HG03354 (cell line): ENCODE measurements around the gene ANKRD55.
"Not testable (repeated sequence)": the region's sequence is repeated elsewhere in the genome, so short reads cannot be mapped to it uniquely, and the experiment has no call there.

Experiments
- ATAC-seq: cut with Tn5 transposase; IDR thresholded peaks from one replicate; pipeline ENCODE4 v1.9.1; 2021; ENCODE audit warnings: mild to moderate bottlenecking; ENCODE audit not compliant: unreplicated experiment, poor library complexity, severe bottlenecking

ANKRD55 gene

GRCh38 chr5:56233230-56233629, at the start of gene ANKRD55:
ANKRD55 (minus strand) TSS chr5:56233330; CDS start chr5:56232913, 417 bp downstream.
- ATAC-seq, result no peak

- no peak for ATAC-seq
These were observed 49.1 kb upstream of the ANKRD55 start for GRCh38 chr5:56282216-56282615.

- no peak for ATAC-seq
These were observed 48.5 kb upstream of the ANKRD55 start for GRCh38 chr5:56281489-56282165.

GRCh38 chr5:56279979-56280378, 46.8 kb upstream of the ANKRD55 start:
- ATAC-seq, result no peak

GRCh38 chr5:56279291-56279690, 46.2 kb upstream of the ANKRD55 start:
- no peak for ATAC-seq

- no peak for ATAC-seq
These were observed 45.2 kb upstream of the ANKRD55 start for GRCh38 chr5:56278335-56278753.

- ATAC-seq, result no peak
These were observed 44.4 kb upstream of the ANKRD55 start for GRCh38 chr5:56277573-56277972.

- no peak for ATAC-seq
These were observed 40.3 kb upstream of the ANKRD55 start for GRCh38 chr5:56273376-56273955.

GRCh38 chr5:56272765-56273164, 39.6 kb upstream of the ANKRD55 start:
- no peak for ATAC-seq

GRCh38 chr5:56270568-56271392, 37.6 kb upstream of the ANKRD55 start:
- ATAC-seq, result peak; percentile 93

GRCh38 chr5:56270058-56270457, 36.9 kb upstream of the ANKRD55 start:
- ATAC-seq, result peak; percentile 6

- peak; percentile 62 for ATAC-seq
These were observed 36.2 kb upstream of the ANKRD55 start for GRCh38 chr5:56269216-56269927.

- ATAC-seq, result not testable (repeated sequence)
These were observed 35.6 kb upstream of the ANKRD55 start for GRCh38 chr5:56268707-56269106.

- ATAC-seq, result no peak
These were observed 34.7 kb upstream of the ANKRD55 start for GRCh38 chr5:56267856-56268255.

GRCh38 chr5:56264417-56265025, 31.4 kb upstream of the ANKRD55 start:
- ATAC-seq, result no peak

- no peak for ATAC-seq
These were observed 29.1 kb upstream of the ANKRD55 start for GRCh38 chr5:56262279-56262678.

GRCh38 chr5:56259002-56259511, 25.9 kb upstream of the ANKRD55 start:
- ATAC-seq, result no peak

- not testable (repeated sequence) for ATAC-seq
These were observed 24.8 kb upstream of the ANKRD55 start for GRCh38 chr5:56257763-56258529.

- ATAC-seq, result no peak
These were observed 23.9 kb upstream of the ANKRD55 start for GRCh38 chr5:56257010-56257409.
